ENCODE results near the gene RASL12. TPM values are rescaled to one million over a fixed set of nuclear protein-coding genes. Genes with fewer than 3 reads are reported as not detected.
"Not testable (repeated sequence)": the region's sequence is repeated elsewhere in the genome, so short reads cannot be mapped to it uniquely, and the experiment has no call there.

Gene RASL12
- polyA plus RNA-seq, 1 donor from 2014 or later, result not detected

GRCh38 chr15:65058394-65059368, 9.1 kb downstream of the RASL12 start:
- Mint-ChIP-seq H3K27me3 (no peaks in the 10 kb centered on the region), H3K4me3 (no peak overlapping the region), H3K4me1 (no peaks in the 10 kb centered on the region), H3K27ac (no peak overlapping the region), H3K9me3 (no peaks in the 10 kb centered on the region), H3K36me3 (no peaks in the 10 kb centered on the region)

- Mint-ChIP-seq H3K36me3 (no peaks in the 10 kb centered on the region), H3K27me3 (no peaks in the 10 kb centered on the region), H3K9me3 (no peaks in the 10 kb centered on the region), H3K4me1 (no peaks in the 10 kb centered on the region), H3K4me3 (no peak overlapping the region), H3K27ac (no peak overlapping the region)
Observed at GRCh38 chr15:65057549-65057940, 10.2 kb downstream of the RASL12 start.

- H3K27me3 Mint-ChIP-seq, result no peaks in the 10 kb centered on the region
- H3K9me3 Mint-ChIP-seq, result no peaks in the 10 kb centered on the region
- no peak overlapping the region for H3K4me3 Mint-ChIP-seq
- no peaks in the 10 kb centered on the region for H3K4me1 Mint-ChIP-seq
- no peak overlapping the region for H3K27ac Mint-ChIP-seq
- no peaks in the 10 kb centered on the region for H3K36me3 Mint-ChIP-seq
Observed at GRCh38 chr15:65056868-65057548, 10.8 kb downstream of the RASL12 start.

- Mint-ChIP-seq H3K4me3 (no peak overlapping the region), H3K36me3 (no peaks in the 10 kb centered on the region), H3K27me3 (no peaks in the 10 kb centered on the region), H3K4me1 (peaks cover 0 to 3% (median 0%) of the 10 kb centered on the region in 3 donors), H3K9me3 (no peaks in the 10 kb centered on the region), H3K27ac (no peak overlapping the region)
Observed at GRCh38 chr15:65056106-65056505, 11.7 kb downstream of the RASL12 start.

- Mint-ChIP-seq H3K36me3 (no peaks in the 10 kb centered on the region), H3K27ac (peak overlapping the region in 1 of 3 donors; percentile 87), H3K4me1 (peaks cover 2 to 5% (median 2%) of the 10 kb centered on the region in 3 donors), H3K9me3 (no peaks in the 10 kb centered on the region), H3K4me3 (no peak overlapping the region), H3K27me3 (no peaks in the 10 kb centered on the region)
Observed at GRCh38 chr15:65055201-65055870, 12.5 kb downstream of the RASL12 start.

- H3K4me1 Mint-ChIP-seq, result peaks cover 7 to 12% (median 10%) of the 10 kb centered on the region in 3 donors
- peak overlapping the region in 1 of 3 donors; percentile 32 for H3K27ac Mint-ChIP-seq
- peak overlapping the region in 1 of 4 donors; percentile 69 for H3K4me3 Mint-ChIP-seq
- no peaks in the 10 kb centered on the region for H3K9me3 Mint-ChIP-seq
- no peaks in the 10 kb centered on the region for H3K27me3 Mint-ChIP-seq
- H3K36me3 Mint-ChIP-seq, result no peaks in the 10 kb centered on the region
Observed at GRCh38 chr15:65054333-65055200, 13.2 kb downstream of the RASL12 start.

GRCh38 chr15:65052956-65053355, 14.8 kb downstream of the RASL12 start:
- Mint-ChIP-seq H3K4me1 (peaks cover 12 to 18% (median 14%) of the 10 kb centered on the region in 3 donors), H3K27ac (no peak overlapping the region), H3K36me3 (no peaks in the 10 kb centered on the region), H3K9me3 (no peaks in the 10 kb centered on the region), H3K4me3 (no peak overlapping the region), H3K27me3 (no peaks in the 10 kb centered on the region)

GRCh38 chr15:65051266-65051665, 16.5 kb downstream of the RASL12 start:
- peak overlapping the region in 1 of 4 donors; percentile 35 for H3K4me3 Mint-ChIP-seq
- no peaks in the 10 kb centered on the region for H3K9me3 Mint-ChIP-seq
- peak overlapping the region in 2 of 3 donors; percentile 56 to 61 for H3K27ac Mint-ChIP-seq
- peaks cover 12 to 18% (median 14%) of the 10 kb centered on the region in 3 donors for H3K4me1 Mint-ChIP-seq
- no peaks in the 10 kb centered on the region for H3K36me3 Mint-ChIP-seq
- H3K27me3 Mint-ChIP-seq, result no peaks in the 10 kb centered on the region

GRCh38 chr15:65050270-65050669, 17.5 kb downstream of the RASL12 start:
- Mint-ChIP-seq H3K36me3 (no peaks in the 10 kb centered on the region), H3K27me3 (no peaks in the 10 kb centered on the region), H3K4me1 (peaks cover 12 to 18% (median 14%) of the 10 kb centered on the region in 3 donors), H3K4me3 (peak overlapping the region; percentile 60 to 89 (median 79)), H3K9me3 (no peaks in the 10 kb centered on the region), H3K27ac (peak overlapping the region in 2 of 3 donors; percentile 75 to 89)

- Mint-ChIP-seq H3K4me1 (peaks cover 12 to 18% (median 14%) of the 10 kb centered on the region in 3 donors), H3K9me3 (no peaks in the 10 kb centered on the region), H3K27ac (peak overlapping the region; percentile 39 to 84 (median 75)), H3K4me3 (peak overlapping the region; percentile 60 to 89 (median 79)), H3K27me3 (no peaks in the 10 kb centered on the region), H3K36me3 (no peaks in the 10 kb centered on the region)
Observed at GRCh38 chr15:65049418-65049840, 18.4 kb downstream of the RASL12 start.

GRCh38 chr15:65048241-65048640, 19.6 kb downstream of the RASL12 start:
- Mint-ChIP-seq H3K4me1 (peaks cover 12 to 18% (median 14%) of the 10 kb centered on the region in 3 donors), H3K36me3 (no peaks in the 10 kb centered on the region), H3K4me3 (no peak overlapping the region), H3K27ac (peak overlapping the region in 1 of 3 donors; percentile 46), H3K9me3 (no peaks in the 10 kb centered on the region), H3K27me3 (no peaks in the 10 kb centered on the region)

GRCh38 chr15:65044724-65045481, 22.9 kb downstream of the RASL12 start, which contains the start of gene SLC51B:
Gene SLC51B (plus strand): TSS chr15:65045387. CDS start chr15:65050005, 4,618 bp downstream.
- peak within 1 kb of the TSS in 1 of 4 donors; percentile 39 for H3K4me3 Mint-ChIP-seq
- H3K9me3 Mint-ChIP-seq, result no peaks in the 10 kb centered on the region
- peaks cover 7 to 9% (median 7%) of the 10 kb centered on the region in 3 donors for H3K4me1 Mint-ChIP-seq
- H3K27ac Mint-ChIP-seq, result no peak within 1 kb of the TSS
- no peaks in the 10 kb centered on the region for H3K27me3 Mint-ChIP-seq
- no peaks in the 10 kb centered on the region for H3K36me3 Mint-ChIP-seq

- not testable (repeated sequence) for H3K4me1 Mint-ChIP-seq, H3K4me3 Mint-ChIP-seq, H3K9me3 Mint-ChIP-seq, H3K36me3 Mint-ChIP-seq, H3K27me3 Mint-ChIP-seq, H3K27ac Mint-ChIP-seq
Observed at GRCh38 chr15:65044218-65044617, 23.6 kb downstream of the RASL12 start.

Data from IgD-negative memory B cell (primary cell).